HG02840 (cell line): ENCODE results near the gene MRPS27.

ENCODE experiments used
- ATAC-seq: cut with Tn5 transposase; IDR thresholded peaks from one replicate; pipeline ENCODE4 v1.9.1; 2021; ENCODE audit warnings: mild to moderate bottlenecking, moderate library complexity, moderate number of reproducible peaks; ENCODE audit not compliant: unreplicated experiment, low FRiP score

MRPS27 gene

DNA sequence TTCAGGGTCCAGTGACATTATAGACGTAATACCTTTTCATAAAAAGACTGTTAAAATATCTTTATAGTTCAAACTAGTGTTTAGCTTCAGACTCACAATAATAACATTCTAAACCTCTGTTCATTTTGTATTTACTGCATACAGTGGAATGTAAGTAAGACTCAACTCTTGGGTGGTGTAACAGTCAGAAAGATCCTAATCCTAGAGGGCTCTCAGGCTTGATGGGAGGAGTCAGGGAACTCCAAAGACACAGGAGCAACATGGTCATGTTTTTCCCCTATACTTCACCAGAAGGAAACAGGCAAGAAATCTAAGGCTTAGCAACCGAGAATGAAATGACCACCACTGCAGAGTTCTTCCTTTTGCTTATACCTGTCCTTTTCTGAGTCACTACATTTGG, 82.6 kb downstream of the MRPS27 start:
- no peak for ATAC-seq

- ATAC-seq: no peak
These were observed 84.3 kb downstream of the MRPS27 start for GRCh38 chr5:72235725-72236124.

GRCh38 chr5:72234868-72235267, 85.2 kb downstream of the MRPS27 start:
- ATAC-seq: no peak

GRCh38 chr5:72234265-72234700, 85.8 kb downstream of the MRPS27 start:
- ATAC-seq: no peak

DNA sequence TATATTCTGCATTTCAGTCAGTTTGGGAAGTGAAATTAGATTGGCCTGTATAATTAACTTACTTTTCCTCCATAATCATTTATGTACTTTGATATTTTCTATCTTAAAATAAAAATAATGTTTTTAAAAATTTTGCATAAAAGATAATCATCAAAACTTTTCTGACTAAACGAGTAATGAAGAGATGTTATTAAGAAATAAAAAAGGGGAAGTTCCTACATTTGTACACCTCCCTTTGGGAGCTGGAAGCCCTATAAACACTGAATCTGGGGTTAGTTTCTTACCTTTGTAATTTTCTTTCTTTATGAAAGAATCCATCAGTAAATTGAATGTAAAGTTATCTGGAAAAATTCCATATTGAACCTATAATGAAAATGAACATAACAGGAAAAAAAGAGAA, 86.2 kb downstream of the MRPS27 start:
- no peak for ATAC-seq

DNA sequence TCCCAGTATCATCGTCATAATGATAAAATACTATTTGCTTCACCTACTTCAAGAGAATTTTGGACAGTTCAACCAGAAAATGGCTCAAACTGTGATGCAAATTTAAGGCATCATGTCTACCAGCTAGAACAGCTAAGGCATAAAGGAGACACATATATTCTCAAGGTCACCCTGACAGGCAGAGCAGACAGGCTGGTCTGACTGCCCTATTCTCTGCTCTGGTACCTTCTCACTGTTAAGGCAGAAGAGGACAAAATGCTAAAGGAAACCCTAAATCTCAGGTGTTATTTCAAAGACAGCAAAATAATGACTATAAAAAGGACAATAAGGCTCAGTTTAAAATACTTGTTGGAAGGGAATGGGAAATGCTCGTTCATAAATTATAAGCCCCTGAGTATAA, 87.2 kb downstream of the MRPS27 start:
- ATAC-seq: no peak

DNA sequence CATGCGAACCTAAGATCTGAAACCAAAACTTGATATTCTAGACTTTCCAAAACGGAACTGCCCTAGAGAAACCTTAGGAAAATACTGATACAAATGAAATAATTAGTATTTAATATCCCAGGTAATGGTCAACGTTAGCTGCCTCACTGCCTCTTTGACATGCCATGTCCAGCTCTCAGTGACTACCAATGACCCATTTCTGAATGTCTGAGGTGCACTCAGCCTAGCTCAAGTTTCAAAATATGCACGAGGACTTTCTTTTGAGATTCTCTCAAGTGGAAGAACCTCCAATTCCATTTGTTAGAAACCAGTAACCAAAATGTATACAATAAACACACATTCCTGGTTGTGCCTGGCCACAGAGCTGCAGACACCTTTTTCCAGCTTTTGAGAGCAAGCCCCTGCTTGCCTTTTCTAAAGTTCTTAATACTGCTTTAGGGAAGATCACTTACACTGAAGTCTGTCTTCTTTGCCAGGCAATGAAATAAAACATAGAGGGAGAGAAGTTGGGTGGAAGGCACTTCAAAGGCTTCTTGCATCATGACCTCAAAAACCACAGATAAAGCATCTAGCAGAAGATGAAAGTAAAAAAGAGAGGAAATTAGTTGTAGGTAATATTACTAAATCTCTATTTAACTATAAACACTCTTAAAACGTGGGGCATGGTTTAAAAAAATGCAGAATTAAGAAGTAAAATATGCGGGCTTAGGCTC, 87.9 kb downstream of the MRPS27 start:
- ATAC-seq: no peak

DNA sequence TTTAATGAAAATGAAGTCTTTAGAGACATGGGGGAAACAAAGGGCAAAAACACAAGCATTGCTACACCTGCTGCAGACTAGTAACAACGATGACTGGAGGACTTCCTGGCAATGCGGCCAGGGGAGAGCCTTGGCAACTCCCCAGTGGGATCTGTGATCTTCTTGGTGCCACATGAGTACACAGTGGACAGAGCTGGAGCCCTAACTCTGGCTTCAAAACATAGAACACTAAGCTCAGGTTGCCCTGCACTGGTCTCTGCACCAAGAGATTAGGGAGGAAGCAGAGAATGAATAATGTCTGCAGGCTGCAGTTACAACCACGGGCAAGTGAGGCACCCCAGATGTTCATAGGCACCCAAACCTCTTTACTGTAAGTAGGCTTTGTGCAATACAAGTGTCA, 91.1 kb downstream of the MRPS27 start:
- no peak for ATAC-seq

DNA sequence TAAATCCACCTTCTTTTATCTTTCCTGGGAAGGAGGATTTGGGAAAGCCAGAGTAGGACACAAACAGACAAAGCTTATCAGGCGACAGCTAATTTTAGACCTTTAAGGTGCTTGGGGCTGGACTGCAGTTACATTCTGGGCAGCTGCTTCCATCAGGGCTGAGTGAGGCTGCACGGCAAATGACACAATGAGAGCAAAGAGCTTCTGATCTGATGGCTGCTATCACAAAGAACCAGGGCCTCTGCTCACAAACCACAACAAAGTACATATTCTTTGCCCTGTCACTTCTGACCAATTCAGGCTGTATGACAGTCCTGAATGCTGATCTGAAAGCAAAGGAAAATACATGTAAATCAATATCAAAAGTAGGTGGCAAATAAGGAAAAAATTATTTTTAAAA, 93.1 kb downstream of the MRPS27 start:
- ATAC-seq: no peak

- ATAC-seq: no peak
These were observed 94.3 kb downstream of the MRPS27 start for GRCh38 chr5:72225741-72226140.

DNA sequence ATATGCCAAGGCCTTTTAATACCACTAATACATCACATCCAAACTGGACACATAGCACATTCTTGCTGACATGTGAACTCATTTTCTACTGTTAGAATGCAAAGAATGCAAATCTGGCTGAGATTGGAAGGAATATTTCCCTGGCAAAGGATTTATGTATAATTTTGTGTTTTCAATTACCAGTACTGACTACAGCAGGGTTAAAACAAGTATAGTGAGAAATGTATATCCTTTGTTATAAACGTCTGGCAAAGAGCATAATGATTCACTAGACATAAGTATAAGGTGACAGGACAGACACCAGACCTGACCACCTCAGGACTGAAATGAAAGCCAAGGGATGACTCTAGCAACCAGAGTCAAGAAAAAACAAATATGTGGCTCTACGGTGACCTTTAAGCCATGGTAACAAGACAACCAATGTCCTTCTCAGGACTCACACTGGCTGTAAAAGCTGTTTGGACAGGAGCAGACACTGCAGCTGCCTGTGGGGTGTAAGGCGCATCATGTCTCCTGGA, 95.0 kb downstream of the MRPS27 start:
- no peak for ATAC-seq

DNA sequence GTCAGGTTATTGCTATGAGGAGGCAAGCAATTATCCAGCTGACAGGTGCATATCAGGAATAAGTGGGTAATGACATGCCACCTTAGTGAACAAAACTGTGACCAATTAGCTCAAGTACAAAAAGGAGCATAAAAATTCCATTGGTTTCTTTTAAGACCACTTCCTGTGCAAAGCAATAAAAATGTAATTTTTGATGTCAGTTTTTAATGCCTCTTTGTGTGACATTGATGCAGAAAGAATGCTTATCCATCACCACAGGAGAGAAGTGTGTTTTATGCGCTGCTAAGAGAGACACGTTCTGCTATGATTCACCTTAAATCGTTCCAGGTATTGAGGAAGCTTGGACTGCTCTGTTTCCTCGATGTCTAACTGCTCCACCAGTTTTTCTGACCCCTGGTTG, 96.7 kb downstream of the MRPS27 start:
- ATAC-seq: no peak

DNA sequence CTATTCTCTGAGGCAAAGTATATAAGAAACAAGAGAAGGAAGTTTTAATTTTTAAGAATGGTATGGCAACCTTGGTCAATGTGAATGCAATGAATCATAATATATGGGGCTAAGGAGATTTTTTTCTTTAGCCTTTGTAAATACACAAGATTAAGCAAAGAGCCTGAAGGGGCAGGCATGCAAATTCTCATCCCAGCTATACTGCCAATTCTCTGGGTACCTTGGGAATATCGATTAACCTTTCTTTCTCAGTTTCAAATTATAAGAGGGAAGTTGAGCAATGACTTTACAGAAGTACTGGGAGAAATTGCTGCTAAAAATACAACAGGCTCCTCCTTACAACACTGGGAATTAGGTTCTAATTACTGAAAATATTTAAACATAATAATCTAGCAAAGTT, 97.5 kb downstream of the MRPS27 start:
- no peak for ATAC-seq

GRCh38 chr5:72221541-72221940, 98.5 kb downstream of the MRPS27 start:
- ATAC-seq: no peak

- no peak for ATAC-seq
These were observed 98.9 kb downstream of the MRPS27 start for GRCh38 chr5:72221099-72221498.

GRCh38 chr5:72216756-72217155, 103.3 kb downstream of the MRPS27 start:
- no peak for ATAC-seq

DNA sequence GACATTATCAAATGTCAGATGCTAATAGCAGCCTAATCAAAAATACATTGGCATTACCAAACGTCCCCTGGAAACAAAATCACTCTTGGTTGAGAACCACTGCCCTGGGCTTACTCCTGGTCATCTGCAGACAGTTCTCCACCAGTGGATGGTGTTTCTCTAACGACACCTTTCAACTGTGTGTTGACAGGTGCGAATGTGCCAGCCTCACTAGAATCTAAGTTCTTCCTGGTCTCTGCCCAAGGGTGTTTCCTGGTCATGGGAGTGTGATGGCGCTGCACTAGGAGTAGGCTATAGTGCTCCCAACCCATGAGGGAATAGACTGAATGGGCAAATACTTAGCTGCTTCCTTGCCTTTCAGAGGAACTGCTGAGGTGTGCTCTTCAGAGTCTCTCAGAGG, 105.9 kb downstream of the MRPS27 start:
- no peak for ATAC-seq

DNA sequence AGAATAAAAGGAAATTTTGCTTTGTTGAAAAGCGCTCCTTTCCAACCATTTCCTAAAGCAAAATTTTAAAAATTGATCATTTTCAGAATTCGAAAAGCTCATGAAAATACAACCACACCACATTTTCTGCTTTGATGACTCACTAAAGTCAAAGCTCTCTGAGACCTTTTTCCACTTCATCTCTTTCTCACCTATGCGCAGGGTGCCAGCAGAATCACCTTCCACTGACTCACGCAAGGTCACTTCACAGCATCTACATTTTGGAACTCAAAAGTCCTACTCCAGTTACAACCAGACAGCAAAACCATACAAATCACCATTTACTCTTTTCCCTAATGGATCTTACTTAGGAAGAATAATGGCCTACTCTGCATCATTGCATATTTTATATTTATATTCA, 106.6 kb downstream of the MRPS27 start:
- no peak for ATAC-seq

- no peak for ATAC-seq
These were observed 107.9 kb downstream of the MRPS27 start for GRCh38 chr5:72212171-72212570.

DNA sequence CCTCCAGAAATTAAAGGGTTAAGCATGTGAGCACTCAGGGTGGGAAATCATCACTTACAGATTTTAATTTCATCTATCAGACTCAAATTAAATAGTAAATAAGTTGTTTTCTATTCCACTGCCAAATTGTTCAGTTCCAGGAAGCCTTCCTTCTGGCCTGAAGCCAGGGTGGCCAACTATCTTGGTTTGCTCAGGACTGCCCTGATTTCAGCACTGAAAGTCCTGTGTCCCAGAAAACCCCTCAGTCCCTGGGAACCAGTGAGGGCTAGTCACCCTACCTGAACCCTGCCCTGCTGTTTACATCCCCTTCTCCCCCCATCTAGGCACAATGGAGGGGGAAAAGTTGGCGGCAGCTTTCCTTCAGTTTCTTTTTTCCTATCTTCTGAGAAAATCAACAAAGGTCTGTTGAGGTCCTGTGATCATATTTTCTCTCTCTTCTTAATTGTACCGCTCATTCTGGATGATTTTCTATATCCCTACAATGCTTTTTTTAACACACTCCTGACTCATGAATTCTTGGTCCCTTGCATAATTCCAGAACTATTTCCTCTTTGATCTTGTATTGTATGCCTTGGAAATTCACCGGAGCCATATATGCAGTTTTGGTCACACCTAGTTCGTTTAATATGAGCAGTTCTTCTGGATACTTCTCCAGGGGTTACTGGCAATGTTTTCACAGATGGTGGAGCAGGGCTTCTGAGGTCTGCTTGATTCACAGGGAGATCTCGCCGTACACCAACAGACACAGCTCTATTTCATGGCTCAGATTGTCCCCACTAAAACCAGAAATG, 109.0 kb downstream of the MRPS27 start:
- no peak for ATAC-seq

- ATAC-seq: no peak
These were observed 110.6 kb downstream of the MRPS27 start for GRCh38 chr5:72209147-72210115.
